ENCODE data around the gene NDUFA8. TPM values are rescaled to one million over a fixed set of nuclear protein-coding genes. Genes with fewer than 3 reads are reported as not detected.

The NDUFA8 gene
- total RNA-seq, 2 donors from 2014 or later: 32.3 to 42.0 TPM

- ATAC-seq (replicated peaks in 1 of 2) (no peak), DNase-seq (no peak)
- Mint-ChIP-seq H3K4me3 (no peak overlapping the region), H3K9me3 (no peaks in the 10 kb centered on the region), H3K4me1 (ENCODE audit: low read depth) (no peaks in the 10 kb centered on the region), H3K27me3 (ENCODE audit: low read depth) (no peaks in the 10 kb centered on the region), H3K27ac (no peak overlapping the region), H3K36me3 (ENCODE audit: insufficient read depth in 2 of 2) (peaks cover 3 to 7% of the 10 kb centered on the region in 2 donors)
These were observed 19.0 kb downstream of the NDUFA8 start for GRCh38 chr9:122140368-122141193.

GRCh38 chr9:122138560-122139268 lies 20.9 kb downstream of the NDUFA8 start:
- ATAC-seq (replicated peaks in 1 of 2) (no peak), DNase-seq (no peak)
- Mint-ChIP-seq H3K4me1 (ENCODE audit: low read depth) (no peaks in the 10 kb centered on the region), H3K27ac (no peak overlapping the region), H3K4me3 (no peak overlapping the region), H3K27me3 (ENCODE audit: low read depth) (no peaks in the 10 kb centered on the region), H3K36me3 (ENCODE audit: insufficient read depth in 2 of 2) (peaks cover 1% of the 10 kb centered on the region in 2 donors), H3K9me3 (no peaks in the 10 kb centered on the region)

GRCh38 chr9:122135529-122135859 lies 24.1 kb downstream of the NDUFA8 start:
- Mint-ChIP-seq H3K4me1 (ENCODE audit: low read depth) (no peaks in the 10 kb centered on the region), H3K4me3 (no peak overlapping the region), H3K27ac (no peak overlapping the region), H3K9me3 (no peaks in the 10 kb centered on the region), H3K36me3 (ENCODE audit: insufficient read depth in 2 of 2) (peaks cover 0 to 1% of the 10 kb centered on the region in 2 donors), H3K27me3 (ENCODE audit: low read depth) (peaks cover 10% of the 10 kb centered on the region)
- DNase-seq (no peak), ATAC-seq (replicated peaks in 1 of 2) (no peak)

- H3K27me3 Mint-ChIP-seq (ENCODE audit: low read depth): peaks cover 10% of the 10 kb centered on the region
- DNase-seq: no peak
- H3K27ac Mint-ChIP-seq: no peak overlapping the region
- H3K9me3 Mint-ChIP-seq: no peaks in the 10 kb centered on the region
- ATAC-seq (replicated peaks in 1 of 2): no peak
- peaks cover 0 to 1% of the 10 kb centered on the region in 2 donors for H3K36me3 Mint-ChIP-seq (ENCODE audit: insufficient read depth in 2 of 2)
- no peaks in the 10 kb centered on the region for H3K4me1 Mint-ChIP-seq (ENCODE audit: low read depth)
- no peak overlapping the region for H3K4me3 Mint-ChIP-seq
These were observed 24.6 kb downstream of the NDUFA8 start for GRCh38 chr9:122134822-122135528.

GRCh38 chr9:122133984-122134535 lies 25.5 kb downstream of the NDUFA8 start:
- DNase-seq (no peak), ATAC-seq (replicated peaks in 1 of 2) (no peak)
- H3K4me1 Mint-ChIP-seq (ENCODE audit: low read depth): no peaks in the 10 kb centered on the region
- peaks cover 0 to 1% of the 10 kb centered on the region in 2 donors for H3K36me3 Mint-ChIP-seq (ENCODE audit: insufficient read depth in 2 of 2)
- no peak overlapping the region for H3K4me3 Mint-ChIP-seq
- H3K27ac Mint-ChIP-seq: no peak overlapping the region
- H3K9me3 Mint-ChIP-seq: no peaks in the 10 kb centered on the region
- peaks cover 10% of the 10 kb centered on the region for H3K27me3 Mint-ChIP-seq (ENCODE audit: low read depth)

- no peak for ATAC-seq (replicated peaks in 1 of 2)
- DNase-seq: no peak
- Mint-ChIP-seq H3K4me1 (ENCODE audit: low read depth) (no peaks in the 10 kb centered on the region), H3K36me3 (ENCODE audit: insufficient read depth in 2 of 2) (peaks cover 0 to 1% of the 10 kb centered on the region in 2 donors), H3K9me3 (no peaks in the 10 kb centered on the region), H3K27me3 (ENCODE audit: low read depth) (peaks cover 10% of the 10 kb centered on the region), H3K4me3 (no peak overlapping the region), H3K27ac (no peak overlapping the region)
These were observed 26.2 kb downstream of the NDUFA8 start for GRCh38 chr9:122133263-122133983.

GRCh38 chr9:122132539-122132938 lies 27.0 kb downstream of the NDUFA8 start:
- Mint-ChIP-seq H3K27me3 (ENCODE audit: low read depth) (peaks cover 11% of the 10 kb centered on the region), H3K4me1 (ENCODE audit: low read depth) (no peaks in the 10 kb centered on the region), H3K27ac (no peak overlapping the region), H3K36me3 (ENCODE audit: insufficient read depth in 2 of 2) (peaks cover 0 to 1% of the 10 kb centered on the region in 2 donors), H3K4me3 (no peak overlapping the region), H3K9me3 (no peaks in the 10 kb centered on the region)
- DNase-seq (no peak), ATAC-seq (replicated peaks in 1 of 2) (no peak)

- H3K9me3 Mint-ChIP-seq: no peaks in the 10 kb centered on the region
- H3K27ac Mint-ChIP-seq: no peak overlapping the region
- H3K4me1 Mint-ChIP-seq (ENCODE audit: low read depth): peaks cover 2% of the 10 kb centered on the region
- ATAC-seq (replicated peaks in 1 of 2) (no peak), DNase-seq (no peak)
- H3K27me3 Mint-ChIP-seq (ENCODE audit: low read depth): peaks cover 18% of the 10 kb centered on the region
- H3K36me3 Mint-ChIP-seq (ENCODE audit: insufficient read depth in 2 of 2): no peaks in the 10 kb centered on the region
- H3K4me3 Mint-ChIP-seq: no peak overlapping the region
These were observed 28.1 kb downstream of the NDUFA8 start for GRCh38 chr9:122131401-122132001.

GRCh38 chr9:122130837-122131236 lies 28.7 kb downstream of the NDUFA8 start:
- Mint-ChIP-seq H3K4me1 (ENCODE audit: low read depth) (peaks cover 9% of the 10 kb centered on the region), H3K27me3 (ENCODE audit: low read depth) (peaks cover 25% of the 10 kb centered on the region), H3K36me3 (ENCODE audit: insufficient read depth in 2 of 2) (peaks cover 0 to 2% of the 10 kb centered on the region in 2 donors), H3K9me3 (no peaks in the 10 kb centered on the region), H3K27ac (no peak overlapping the region), H3K4me3 (no peak overlapping the region)
- ATAC-seq (replicated peaks in 1 of 2) (no peak), DNase-seq (no peak)

GRCh38 chr9:122129969-122130368 lies 29.6 kb downstream of the NDUFA8 start:
- Mint-ChIP-seq H3K27ac (no peak overlapping the region), H3K27me3 (ENCODE audit: low read depth) (peaks cover 33% of the 10 kb centered on the region), H3K4me3 (no peak overlapping the region), H3K4me1 (ENCODE audit: low read depth) (peaks cover 11% of the 10 kb centered on the region), H3K36me3 (ENCODE audit: insufficient read depth in 2 of 2) (peaks cover 0 to 2% of the 10 kb centered on the region in 2 donors), H3K9me3 (no peaks in the 10 kb centered on the region)
- no peak for ATAC-seq (replicated peaks in 1 of 2)
- no peak for DNase-seq

GRCh38 chr9:122128969-122129343 lies 30.6 kb downstream of the NDUFA8 start:
- Mint-ChIP-seq H3K9me3 (no peaks in the 10 kb centered on the region), H3K4me3 (no peak overlapping the region), H3K36me3 (ENCODE audit: insufficient read depth in 2 of 2) (peaks cover 0 to 2% of the 10 kb centered on the region in 2 donors), H3K27ac (no peak overlapping the region), H3K27me3 (ENCODE audit: low read depth) (peaks cover 43% of the 10 kb centered on the region), H3K4me1 (ENCODE audit: low read depth) (peaks cover 11% of the 10 kb centered on the region)
- ATAC-seq (replicated peaks in 1 of 2): no peak
- no peak for DNase-seq
